Inflammatory macrophage treated with lipopolysaccharide for 4 hours (primary cell): ENCODE measurements around the gene LGALS3.

Experiments used
- DNase-seq: peaks from one replicate; pipeline ENCODE4 v3.0.0-alpha.2; 2020

LGALS3 gene

GRCh38 chr14:55115460-55115859 is 13.6 kb upstream of the LGALS3 start:
- DNase-seq = no peak

GRCh38 chr14:55115861-55116245 is 13.2 kb upstream of the LGALS3 start:
- DNase-seq = no peak

GRCh38 chr14:55116246-55117030 is 12.6 kb upstream of the LGALS3 start:
- peak; percentile 39 for DNase-seq

- peak; percentile 96 for DNase-seq
These were observed 11.1 kb upstream of the LGALS3 start for GRCh38 chr14:55117803-55118441.

GRCh38 chr14:55118761-55119160 is 10.3 kb upstream of the LGALS3 start:
- DNase-seq = no peak

- peak; percentile 87 for DNase-seq
These were observed 8.2 kb upstream of the LGALS3 start for GRCh38 chr14:55120571-55121495.

- DNase-seq = no peak
These were observed 7.2 kb upstream of the LGALS3 start for GRCh38 chr14:55121628-55122439.

GRCh38 chr14:55122440-55122986 is 6.5 kb upstream of the LGALS3 start:
- no peak for DNase-seq

- DNase-seq = peak; percentile 81
These were observed 6.0 kb upstream of the LGALS3 start for GRCh38 chr14:55123101-55123500.

GRCh38 chr14:55123852-55124639 is 5.0 kb upstream of the LGALS3 start:
- no peak for DNase-seq

- no peak for DNase-seq
These were observed 4.2 kb upstream of the LGALS3 start for GRCh38 chr14:55124774-55125386.

GRCh38 chr14:55125403-55125802 is 3.6 kb upstream of the LGALS3 start:
- peak; percentile 93 for DNase-seq

- peak; percentile 70 for DNase-seq
These were observed 3.0 kb upstream of the LGALS3 start for GRCh38 chr14:55126034-55126433.

GRCh38 chr14:55126932-55127459 is 2.1 kb upstream of the LGALS3 start:
- peak; percentile 78 for DNase-seq

- DNase-seq = peak; percentile 50
These were observed 1.5 kb upstream of the LGALS3 start for GRCh38 chr14:55127460-55127951.

GRCh38 chr14:55128386-55129085 is 516 bp upstream of the LGALS3 start:
- peak; percentile 56 for DNase-seq

GRCh38 chr14:55129428-55130195 is 560 bp downstream of the LGALS3 start:
- DNase-seq = peak; percentile 93

GRCh38 chr14:55130196-55130550 is 1.1 kb downstream of the LGALS3 start:
- no peak for DNase-seq
